Measurements from ENCODE around the gene PHLDB1.

Gene PHLDB1

GRCh38 chr11:118625976-118626375 is 18.6 kb downstream of the PHLDB1 start:
- no peak for DNase-seq (ENCODE audit: low read depth)
- TF ChIP-seq, protein P1, sequence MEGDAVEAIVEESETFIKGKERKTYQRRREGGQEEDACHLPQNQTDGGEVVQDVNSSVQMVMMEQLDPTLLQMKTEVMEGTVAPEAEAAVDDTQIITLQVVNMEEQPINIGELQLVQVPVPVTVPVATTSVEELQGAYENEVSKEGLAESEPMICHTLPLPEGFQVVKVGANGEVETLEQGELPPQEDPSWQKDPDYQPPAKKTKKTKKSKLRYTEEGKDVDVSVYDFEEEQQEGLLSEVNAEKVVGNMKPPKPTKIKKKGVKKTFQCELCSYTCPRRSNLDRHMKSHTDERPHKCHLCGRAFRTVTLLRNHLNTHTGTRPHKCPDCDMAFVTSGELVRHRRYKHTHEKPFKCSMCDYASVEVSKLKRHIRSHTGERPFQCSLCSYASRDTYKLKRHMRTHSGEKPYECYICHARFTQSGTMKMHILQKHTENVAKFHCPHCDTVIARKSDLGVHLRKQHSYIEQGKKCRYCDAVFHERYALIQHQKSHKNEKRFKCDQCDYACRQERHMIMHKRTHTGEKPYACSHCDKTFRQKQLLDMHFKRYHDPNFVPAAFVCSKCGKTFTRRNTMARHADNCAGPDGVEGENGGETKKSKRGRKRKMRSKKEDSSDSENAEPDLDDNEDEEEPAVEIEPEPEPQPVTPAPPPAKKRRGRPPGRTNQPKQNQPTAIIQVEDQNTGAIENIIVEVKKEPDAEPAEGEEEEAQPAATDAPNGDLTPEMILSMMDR (IDR thresholded peaks at IDR 0.05; ENCODE audit: control insufficient read depth, extremely low read depth, insufficient read depth), result no peak

DNA sequence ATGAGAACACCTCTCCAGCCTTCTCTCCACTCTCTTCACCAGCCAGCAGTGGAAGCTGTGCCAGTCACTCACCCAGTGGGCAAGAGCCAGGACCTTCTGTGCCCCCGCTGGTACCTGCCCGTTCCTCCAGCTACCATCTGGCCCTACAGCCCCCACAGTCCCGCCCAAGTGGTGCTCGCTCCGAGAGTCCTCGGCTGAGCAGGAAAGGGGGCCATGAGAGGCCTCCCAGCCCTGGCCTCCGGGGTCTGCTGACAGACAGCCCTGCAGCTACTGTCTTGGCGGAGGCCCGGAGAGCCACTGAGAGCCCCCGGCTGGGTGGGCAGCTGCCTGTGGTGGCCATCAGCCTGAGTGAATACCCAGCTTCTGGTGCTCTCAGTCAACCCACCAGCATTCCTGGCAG is 20.2 kb downstream of the PHLDB1 start:
- H3K4me3 ChIP-seq (ENCODE audit: low read depth, low read length), result no peak overlapping the region
- no peak for DNase-seq (ENCODE audit: low read depth)
- TF ChIP-seq, protein P1 (IDR thresholded peaks at IDR 0.05; ENCODE audit: control insufficient read depth, extremely low read depth, insufficient read depth), result no peak

More at GRCh38 chr11:118625976-118626375, 18.6 kb downstream of the PHLDB1 start:
- H3K4me3 ChIP-seq (ENCODE audit: low read depth, low read length), result no peak overlapping the region

DNA sequence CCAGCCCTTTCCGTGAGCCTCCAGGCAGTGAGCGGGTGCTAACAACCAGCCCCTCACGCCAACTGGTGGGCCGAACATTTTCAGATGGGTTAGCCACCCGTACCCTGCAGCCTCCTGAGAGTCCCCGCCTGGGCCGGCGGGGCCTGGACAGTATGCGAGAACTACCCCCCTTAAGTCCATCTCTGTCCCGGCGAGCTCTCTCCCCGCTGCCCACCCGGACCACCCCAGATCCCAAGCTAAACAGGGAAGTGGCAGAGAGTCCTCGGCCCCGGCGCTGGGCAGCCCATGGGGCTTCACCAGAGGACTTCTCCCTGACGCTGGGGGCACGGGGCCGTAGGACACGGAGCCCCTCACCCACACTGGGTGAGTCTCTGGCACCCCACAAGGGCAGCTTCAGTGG is 20.6 kb downstream of the PHLDB1 start:
- no peak for DNase-seq (ENCODE audit: low read depth)
- TF ChIP-seq, protein P1 (IDR thresholded peaks at IDR 0.05; ENCODE audit: control insufficient read depth, extremely low read depth, insufficient read depth), result no peak
- no peak overlapping the region for H3K4me3 ChIP-seq (ENCODE audit: low read depth, low read length)

DNA sequence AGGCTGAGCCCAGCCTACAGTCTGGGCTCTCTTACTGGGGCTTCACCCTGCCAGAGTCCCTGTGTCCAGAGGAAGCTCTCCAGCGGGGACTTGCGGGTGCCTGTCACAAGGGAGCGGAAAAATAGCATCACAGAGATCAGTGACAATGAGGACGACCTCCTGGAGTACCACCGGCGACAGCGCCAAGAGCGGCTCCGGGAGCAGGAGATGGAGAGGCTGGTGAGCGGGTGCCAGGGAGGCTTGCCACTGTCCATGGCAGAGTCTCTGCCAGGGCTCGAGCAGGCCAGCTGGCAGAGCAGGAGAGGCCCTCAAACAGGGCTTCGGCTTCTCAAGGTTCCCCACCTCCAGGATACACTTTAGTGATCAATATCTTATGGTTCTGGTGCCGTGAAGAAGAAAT is 21.0 kb downstream of the PHLDB1 start:
- no peak for DNase-seq (ENCODE audit: low read depth)
- TF ChIP-seq, protein P1 (IDR thresholded peaks at IDR 0.05; ENCODE audit: control insufficient read depth, extremely low read depth, insufficient read depth), result no peak

GRCh38 chr11:118628861-118629549 is 21.6 kb downstream of the PHLDB1 start:
- DNase-seq (ENCODE audit: low read depth), result no peak
- no peak overlapping the region for H3K4me3 ChIP-seq (ENCODE audit: low read depth, low read length)
- TF ChIP-seq, protein P1 (IDR thresholded peaks at IDR 0.05; ENCODE audit: control insufficient read depth, extremely low read depth, insufficient read depth), result no peak

More for the DNA sequence above, 21.0 kb downstream of the PHLDB1 start:
- H3K4me3 ChIP-seq (ENCODE audit: low read depth, low read length), result no peak overlapping the region

- TF ChIP-seq, protein P1 (IDR thresholded peaks at IDR 0.05; ENCODE audit: control insufficient read depth, extremely low read depth, insufficient read depth), result no peak
- H3K4me3 ChIP-seq (ENCODE audit: low read depth, low read length), result no peak overlapping the region
- DNase-seq (ENCODE audit: low read depth), result no peak
Observed at GRCh38 chr11:118629761-118630661, 22.6 kb downstream of the PHLDB1 start.

All from LNCaP clone FGC (cell line).